Measurements from ENCODE around the gene SDHB. TPM values are rescaled to one million over a fixed set of nuclear protein-coding genes. Genes with fewer than 3 reads are reported as not detected.

SDHB gene
- polyA plus RNA-seq, 1 of the 3 experiments (the other 2 are of a cell fraction): 128 TPM

DNA sequence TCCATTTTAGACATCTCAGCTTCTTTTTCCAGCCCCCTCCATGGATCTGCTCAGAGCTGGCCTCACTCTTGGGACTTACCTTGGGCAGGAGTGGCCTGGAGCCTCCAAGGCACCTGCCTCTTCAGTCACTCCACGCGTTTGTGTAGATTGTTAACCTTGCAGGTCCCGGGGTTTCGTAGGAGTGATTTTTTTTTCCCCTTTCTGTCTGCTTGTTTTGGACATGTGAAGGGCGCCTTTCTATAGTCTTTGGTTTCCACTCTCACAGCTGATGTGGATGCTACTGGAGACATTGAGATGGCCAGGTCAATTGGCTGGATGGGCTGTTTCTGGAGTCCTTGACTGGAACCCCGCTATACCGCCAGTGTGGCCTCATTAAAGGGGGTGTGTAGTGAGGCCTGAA is 2.0 kb upstream of the SDHB start:
- Histone ChIP-seq H3K36me3 (replicated peaks in 1 of 2; ENCODE audit: control insufficient read depth in 1 of 2, insufficient read depth in 2 of 2, low read length in 1 of 2) (peaks cover under 1 to 3% of the 10 kb centered on the region in 2 experiments), H3F3A (replicated peaks; ENCODE audit: insufficient read depth) (peaks cover 5% of the 10 kb centered on the region), H3K4me2 (no peak overlapping the region), H3K9ac (no peak overlapping the region), H2AFZ (ENCODE audit: low read depth) (no peak overlapping the region), H3K27me3 (ENCODE audit: insufficient read depth) (peaks cover 8% of the 10 kb centered on the region; the same call in 1 of the 2 replicates), H3K4me3 (ENCODE audit: low read depth in 2 of 2, low read length in 1 of 2) (no peak overlapping the region), H3K27ac (ENCODE audit: low read depth in 2 of 2, low read length in 1 of 2) (no peak overlapping the region), H3K79me2 (ENCODE audit: insufficient read depth) (peaks cover 30% of the 10 kb centered on the region), H3K9me3 (no peaks in the 10 kb centered on the region), H3K9me2 (no peaks in the 10 kb centered on the region), H3K4me1 (ENCODE audit: control insufficient read depth in 1 of 2, insufficient read depth in 2 of 2, low read depth in 1 of 2, low read length in 1 of 2) (peaks cover 8 to 11% of the 10 kb centered on the region in 2 experiments; a peak in 3 of 4 replicates), H4K20me1 (ENCODE audit: insufficient read depth) (no peaks in the 10 kb centered on the region)
- TF ChIP-seq GATA2 (CRISPR knock-in tag; IDR thresholded peaks at IDR 0.05) (no peak), FOXJ3 (CRISPR knock-in tag; IDR thresholded peaks at IDR 0.05) (no peak), TEAD4 (IDR thresholded peaks at IDR 0.05; ENCODE audit: borderline replicate concordance, insufficient read depth) (no peak), SMC3 (IDR thresholded peaks at IDR 0.05; ENCODE audit: low read depth, low read length) (no peak), FOXM1 (IDR thresholded peaks at IDR 0.05; ENCODE audit: low read depth) (no peak), TCF12 (IDR thresholded peaks at IDR 0.05) (no peak), ELF1 (IDR thresholded peaks at IDR 0.05) (no peak), SIN3A (IDR thresholded peaks at IDR 0.05; ENCODE audit: borderline replicate concordance, low read depth, low read length) (no peak), CHD2 (IDR thresholded peaks at IDR 0.05; ENCODE audit: low read length, partially characterized antibody) (no peak), RAD21 (IDR thresholded peaks at IDR 0.05; ENCODE audit: low read length) (no peak), GABPA (IDR thresholded peaks at IDR 0.05; ENCODE audit: low read depth) (no peak), EZH2phosphoT487 (IDR thresholded peaks at IDR 0.05; ENCODE audit: borderline replicate concordance, low read depth) (no peak), MXI1 (IDR thresholded peaks at IDR 0.05; ENCODE audit: low read depth, low read length) (no peak)
- TF ChIP-seq, protein P1, sequence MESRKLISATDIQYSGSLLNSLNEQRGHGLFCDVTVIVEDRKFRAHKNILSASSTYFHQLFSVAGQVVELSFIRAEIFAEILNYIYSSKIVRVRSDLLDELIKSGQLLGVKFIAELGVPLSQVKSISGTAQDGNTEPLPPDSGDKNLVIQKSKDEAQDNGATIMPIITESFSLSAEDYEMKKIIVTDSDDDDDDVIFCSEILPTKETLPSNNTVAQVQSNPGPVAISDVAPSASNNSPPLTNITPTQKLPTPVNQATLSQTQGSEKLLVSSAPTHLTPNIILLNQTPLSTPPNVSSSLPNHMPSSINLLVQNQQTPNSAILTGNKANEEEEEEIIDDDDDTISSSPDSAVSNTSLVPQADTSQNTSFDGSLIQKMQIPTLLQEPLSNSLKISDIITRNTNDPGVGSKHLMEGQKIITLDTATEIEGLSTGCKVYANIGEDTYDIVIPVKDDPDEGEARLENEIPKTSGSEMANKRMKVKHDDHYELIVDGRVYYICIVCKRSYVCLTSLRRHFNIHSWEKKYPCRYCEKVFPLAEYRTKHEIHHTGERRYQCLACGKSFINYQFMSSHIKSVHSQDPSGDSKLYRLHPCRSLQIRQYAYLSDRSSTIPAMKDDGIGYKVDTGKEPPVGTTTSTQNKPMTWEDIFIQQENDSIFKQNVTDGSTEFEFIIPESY (IDR thresholded peaks at IDR 0.05; ENCODE audit: borderline replicate concordance, low read depth): no peak
- TF ChIP-seq, protein P2, sequence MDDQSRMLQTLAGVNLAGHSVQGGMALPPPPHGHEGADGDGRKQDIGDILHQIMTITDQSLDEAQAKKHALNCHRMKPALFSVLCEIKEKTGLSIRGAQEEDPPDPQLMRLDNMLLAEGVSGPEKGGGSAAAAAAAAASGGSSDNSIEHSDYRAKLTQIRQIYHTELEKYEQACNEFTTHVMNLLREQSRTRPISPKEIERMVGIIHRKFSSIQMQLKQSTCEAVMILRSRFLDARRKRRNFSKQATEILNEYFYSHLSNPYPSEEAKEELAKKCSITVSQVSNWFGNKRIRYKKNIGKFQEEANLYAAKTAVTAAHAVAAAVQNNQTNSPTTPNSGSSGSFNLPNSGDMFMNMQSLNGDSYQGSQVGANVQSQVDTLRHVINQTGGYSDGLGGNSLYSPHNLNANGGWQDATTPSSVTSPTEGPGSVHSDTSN (IDR thresholded peaks at IDR 0.05): no peak
- DNase-seq: no peak
- WGBS (ENCODE audit: low lambda C conversion rate): 93% methylated on average over 7 of the region's 7 CpGs
- CTCF ChIA-PET: interaction anchor here (2.1 to 3.5 kb wide), 2 partner anchors 11 to 181 kb away, joined by 8 to 10 read pairs; no protein-coding TSS in a partner anchor
- POLR2A ChIA-PET: no interaction called here
